ENCODE measurements around the gene NCAPG2.

NCAPG2 gene

GRCh38 chr7:158595068-158595467 is 109.5 kb downstream of the NCAPG2 start:
- no peak for DNase-seq (ENCODE audit: low read depth)

GRCh38 chr7:158592541-158592940 is 112.1 kb downstream of the NCAPG2 start:
- no peak for DNase-seq (ENCODE audit: low read depth)

- no peak for DNase-seq (ENCODE audit: low read depth)
Observed at GRCh38 chr7:158591944-158592343, 112.7 kb downstream of the NCAPG2 start.

- no peak for DNase-seq (ENCODE audit: low read depth)
Observed at GRCh38 chr7:158590181-158590530, 114.4 kb downstream of the NCAPG2 start.

GRCh38 chr7:158589653-158590052 is 115.0 kb downstream of the NCAPG2 start:
- no peak for DNase-seq (ENCODE audit: low read depth)

- DNase-seq (ENCODE audit: low read depth) = no peak
Observed at GRCh38 chr7:158588878-158589442, 115.6 kb downstream of the NCAPG2 start.

- no peak for DNase-seq (ENCODE audit: low read depth)
Observed at GRCh38 chr7:158588085-158588877, 116.3 kb downstream of the NCAPG2 start.

GRCh38 chr7:158587162-158588084 is 117.2 kb downstream of the NCAPG2 start, which contains the start of gene PTPRN2:
Gene PTPRN2 (minus strand): TSS chr7:158587823.
- peak; percentile 43 for DNase-seq (ENCODE audit: low read depth)

GRCh38 chr7:158586499-158587161 is 118.0 kb downstream of the NCAPG2 start:
- DNase-seq (ENCODE audit: low read depth) = no peak

- no peak for DNase-seq (ENCODE audit: low read depth)
Observed at GRCh38 chr7:158585721-158586498, 118.7 kb downstream of the NCAPG2 start.

GRCh38 chr7:158584407-158584806 is 120.2 kb downstream of the NCAPG2 start:
- no peak for DNase-seq (ENCODE audit: low read depth)

- no peak for DNase-seq (ENCODE audit: low read depth)
Observed at GRCh38 chr7:158583810-158584209, 120.8 kb downstream of the NCAPG2 start.

GRCh38 chr7:158583143-158583542 is 121.5 kb downstream of the NCAPG2 start:
- no peak for DNase-seq (ENCODE audit: low read depth)

- no peak for DNase-seq (ENCODE audit: low read depth)
Observed at GRCh38 chr7:158582089-158582456, 122.5 kb downstream of the NCAPG2 start.

- DNase-seq (ENCODE audit: low read depth) = no peak
Observed at GRCh38 chr7:158581440-158582088, 123.0 kb downstream of the NCAPG2 start.
